Fibroblast of peridontal ligament (primary cell): ENCODE results near the gene UBL4A.

ENCODE experiments used
- DNase-seq: peaks from one replicate; pipeline ENCODE4 v3.0.0-alpha.2; 2010; ENCODE audit errors: extremely low read depth

Gene UBL4A

DNA sequence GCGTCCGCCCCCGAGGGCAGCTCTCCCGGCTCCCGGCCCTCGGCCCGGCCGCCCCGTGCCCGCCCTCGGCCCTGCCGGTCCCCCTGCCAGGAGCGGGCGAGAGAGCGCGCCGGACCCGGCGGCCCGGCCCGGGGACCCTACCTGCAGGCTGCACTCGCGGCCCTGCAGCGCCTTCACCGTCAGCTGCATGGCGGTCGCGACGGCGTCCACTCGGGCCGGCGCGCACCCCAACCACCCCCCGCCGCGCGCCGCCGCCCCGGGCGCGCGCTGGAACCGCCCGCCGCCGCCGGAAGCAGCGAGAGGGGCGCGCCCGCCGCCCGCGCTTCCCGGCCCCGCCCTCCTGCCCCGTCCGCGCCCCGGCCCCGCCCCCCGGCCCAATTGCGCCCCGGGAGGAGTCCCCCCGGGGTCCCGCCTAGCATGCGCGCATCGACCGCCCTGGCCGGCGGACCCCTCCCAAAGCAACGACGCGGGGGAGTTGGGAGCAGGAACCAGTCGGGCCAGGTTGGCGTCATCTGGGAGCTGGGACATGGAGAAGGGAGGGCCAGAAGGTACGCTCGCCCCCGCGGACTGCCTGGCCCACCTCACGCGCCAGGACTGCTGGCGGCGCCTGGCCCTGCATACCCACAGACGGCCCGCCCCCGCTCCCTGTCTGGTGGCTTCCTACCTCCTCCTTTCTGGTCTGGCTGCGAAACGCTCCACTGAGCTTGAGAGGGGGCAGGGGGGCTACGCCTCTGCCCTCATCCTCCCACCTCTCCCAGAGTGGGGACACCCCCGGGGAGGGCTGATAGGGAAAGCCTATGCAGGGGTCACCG lies at the start of gene UBL4A:
Gene UBL4A, minus strand, starts transcription at position 220 of the 812 bp plus-strand sequence. Its CDS starts 31 bp downstream, at position 189.
- no peak for DNase-seq

DNA sequence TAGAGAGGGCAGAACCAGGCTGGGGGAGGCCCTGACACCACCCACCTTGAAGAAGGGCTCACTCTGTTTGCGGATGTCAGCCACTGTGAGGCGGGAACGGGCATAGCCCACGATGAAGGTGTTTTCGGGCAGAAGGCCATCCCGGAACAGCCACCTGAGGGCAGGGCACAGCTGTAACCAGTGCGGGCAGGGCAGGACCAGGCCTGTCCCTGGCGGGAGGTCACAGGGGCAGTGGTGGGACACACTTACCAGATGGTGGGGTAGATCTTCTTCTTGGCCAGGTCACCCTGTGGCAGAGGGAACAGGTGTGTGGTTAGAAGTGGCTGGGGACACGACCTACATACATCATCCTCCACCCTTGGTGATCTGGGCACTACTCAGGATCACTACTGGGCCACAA lies 49.5 kb upstream of the UBL4A start:
- no peak for DNase-seq

DNA sequence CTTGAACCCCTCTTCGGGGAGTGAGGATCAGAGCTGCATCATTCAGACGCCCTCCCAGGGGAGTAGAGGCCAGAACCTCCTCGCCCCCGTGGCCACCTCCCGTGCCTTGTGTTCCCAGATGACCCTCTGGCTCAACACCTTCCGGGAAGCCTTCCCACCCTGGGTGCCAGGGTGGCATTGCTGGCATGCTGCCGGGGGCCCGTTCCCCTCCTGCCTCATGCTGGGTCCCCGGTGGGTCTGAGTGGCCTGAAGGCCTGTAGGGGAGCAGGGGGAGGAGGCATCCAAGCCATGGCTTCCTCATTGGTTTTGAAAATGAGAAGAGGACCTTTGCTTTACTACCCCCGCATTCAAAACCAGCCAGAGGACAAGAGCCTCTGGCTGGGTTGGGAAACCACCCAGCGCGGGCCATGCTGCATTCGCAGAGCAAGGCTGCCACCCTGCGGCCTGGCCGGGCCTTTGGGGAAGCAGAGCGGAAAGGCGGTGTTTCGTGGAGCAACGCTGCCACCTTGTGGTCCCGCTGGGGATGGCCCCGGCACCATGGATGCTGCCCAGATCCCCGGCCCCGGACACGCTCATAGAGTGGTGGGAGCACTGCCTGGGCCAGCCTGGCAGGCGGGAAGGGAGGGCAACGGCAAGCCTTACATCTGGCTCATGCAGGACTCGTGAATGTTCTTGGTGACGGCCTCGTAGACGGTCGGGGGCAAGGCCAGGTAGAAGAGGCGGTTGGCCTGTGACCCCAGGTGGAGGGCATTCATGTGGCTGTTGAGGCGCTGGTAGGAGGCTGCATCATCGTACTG lies 48.3 kb upstream of the UBL4A start:
- peak; percentile 73 for DNase-seq

DNA sequence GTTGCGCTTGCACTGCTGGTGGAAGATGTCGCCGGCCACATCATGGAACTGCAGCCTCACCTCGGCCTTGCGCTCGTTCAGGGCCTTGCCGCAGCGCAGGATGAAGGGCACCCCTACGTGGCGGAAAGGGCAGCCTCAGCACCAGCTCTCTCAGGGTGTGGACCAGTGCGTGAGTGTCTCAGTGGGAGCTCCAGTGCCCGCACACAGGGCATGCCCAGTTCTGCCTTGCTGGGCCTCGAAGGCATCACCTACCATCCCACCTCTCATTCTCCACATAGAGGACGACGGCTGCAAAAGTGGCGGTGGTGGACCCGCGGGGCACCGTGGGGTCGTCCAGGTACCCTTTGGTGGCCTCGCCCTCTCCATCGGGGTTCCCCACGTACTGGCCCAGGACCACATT lies 46.3 kb upstream of the UBL4A start:
- no peak for DNase-seq

DNA sequence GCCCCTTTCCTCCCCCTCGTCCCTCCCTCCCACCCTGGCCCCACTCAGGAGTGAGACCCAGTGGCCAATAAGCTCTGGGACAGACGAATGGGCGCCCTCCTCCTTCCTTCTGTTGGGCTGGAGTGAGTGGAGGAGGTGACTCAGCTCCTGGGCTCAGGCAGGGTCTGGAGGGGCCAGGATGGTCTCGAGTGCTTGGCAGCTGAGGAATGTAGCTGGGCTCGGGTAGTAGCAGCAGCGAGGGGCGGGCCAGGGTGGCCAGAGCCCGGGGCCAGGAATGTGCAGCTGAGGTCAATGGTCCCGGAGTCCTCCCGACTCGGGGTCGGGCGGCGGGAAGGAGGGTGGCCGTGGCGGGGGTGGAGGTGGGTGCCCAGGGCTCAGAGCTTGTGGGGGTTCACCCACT lies 45.2 kb upstream of the UBL4A start:
- peak; percentile 40 for DNase-seq

DNA sequence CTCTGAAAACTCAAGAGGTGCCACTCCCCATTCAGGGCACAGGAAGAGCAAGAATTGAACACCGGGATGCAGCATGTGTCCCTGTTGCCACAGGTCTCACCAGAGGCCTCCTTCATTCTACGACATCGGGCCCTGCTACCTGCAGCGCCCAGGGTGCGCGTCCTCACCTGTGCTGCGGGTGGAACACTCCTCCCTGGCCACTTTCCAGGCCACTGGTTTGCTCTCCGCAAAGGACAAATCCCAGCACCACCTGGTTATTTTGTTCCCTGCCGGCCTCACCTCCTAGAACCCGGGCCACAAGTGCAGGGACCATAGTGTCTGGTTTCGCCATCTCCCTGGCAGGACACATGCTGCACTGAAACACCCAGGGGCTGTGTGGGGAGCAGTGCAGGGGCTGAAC lies 43.9 kb upstream of the UBL4A start:
- no peak for DNase-seq

DNA sequence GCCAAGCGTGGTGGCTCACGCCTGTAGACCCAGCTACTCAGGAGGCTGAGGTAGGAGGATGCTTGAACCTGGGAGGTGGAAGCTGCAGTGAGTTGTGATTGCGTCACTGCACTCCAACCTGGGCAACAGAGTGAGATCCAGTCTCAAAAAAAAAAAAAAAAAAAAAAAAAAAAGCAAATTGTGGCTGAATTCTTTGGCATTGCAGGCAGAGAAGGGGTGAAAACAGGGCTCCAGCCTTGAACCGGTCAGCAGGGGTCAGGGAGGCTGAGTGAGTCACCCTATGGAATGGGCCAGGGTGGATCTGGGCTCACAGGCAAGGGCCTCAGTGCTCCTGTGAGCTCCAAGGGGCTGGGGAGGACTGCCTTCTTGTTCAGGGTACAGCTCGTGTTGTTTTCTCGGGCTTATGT lies 42.8 kb upstream of the UBL4A start:
- DNase-seq = peak; percentile 29

DNA sequence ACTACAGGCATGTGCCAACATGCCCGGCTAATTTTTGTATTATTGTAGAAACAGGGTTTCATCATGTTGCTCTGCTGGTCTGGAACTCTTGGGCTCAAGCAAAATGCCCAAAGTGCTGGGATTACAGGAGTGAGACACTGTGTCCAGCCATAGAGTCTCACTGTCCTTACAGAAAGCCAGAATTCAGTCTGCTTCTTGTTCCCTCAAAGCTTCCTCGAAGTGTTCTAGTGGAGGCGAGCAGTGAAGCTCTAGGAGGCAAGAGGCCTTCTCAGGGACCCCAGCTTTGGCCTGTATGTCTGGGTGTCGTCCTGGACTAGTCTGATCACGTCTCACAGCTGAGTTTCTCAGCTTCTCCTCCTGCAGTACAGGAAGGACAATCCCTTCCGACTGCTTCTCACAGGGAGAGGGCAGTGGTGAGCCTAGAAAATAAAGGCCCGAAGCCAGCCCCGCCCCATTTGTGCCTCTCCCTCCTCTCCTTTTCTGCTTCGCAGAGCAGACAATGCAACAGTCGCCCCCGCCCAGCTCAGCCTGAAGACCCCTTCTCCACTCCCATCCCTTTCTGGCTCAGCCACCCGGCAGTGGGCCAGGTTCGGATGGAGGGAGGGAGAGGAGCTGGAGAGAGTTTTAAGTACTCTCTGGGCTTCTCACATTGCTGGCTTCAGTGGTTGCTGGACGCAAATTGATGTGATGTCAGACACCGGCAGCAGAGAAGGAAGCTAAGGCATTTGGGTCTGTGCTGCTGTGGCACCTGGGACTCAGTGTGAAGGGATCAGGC lies 40.7 kb upstream of the UBL4A start:
- peak; percentile 74 for DNase-seq

DNA sequence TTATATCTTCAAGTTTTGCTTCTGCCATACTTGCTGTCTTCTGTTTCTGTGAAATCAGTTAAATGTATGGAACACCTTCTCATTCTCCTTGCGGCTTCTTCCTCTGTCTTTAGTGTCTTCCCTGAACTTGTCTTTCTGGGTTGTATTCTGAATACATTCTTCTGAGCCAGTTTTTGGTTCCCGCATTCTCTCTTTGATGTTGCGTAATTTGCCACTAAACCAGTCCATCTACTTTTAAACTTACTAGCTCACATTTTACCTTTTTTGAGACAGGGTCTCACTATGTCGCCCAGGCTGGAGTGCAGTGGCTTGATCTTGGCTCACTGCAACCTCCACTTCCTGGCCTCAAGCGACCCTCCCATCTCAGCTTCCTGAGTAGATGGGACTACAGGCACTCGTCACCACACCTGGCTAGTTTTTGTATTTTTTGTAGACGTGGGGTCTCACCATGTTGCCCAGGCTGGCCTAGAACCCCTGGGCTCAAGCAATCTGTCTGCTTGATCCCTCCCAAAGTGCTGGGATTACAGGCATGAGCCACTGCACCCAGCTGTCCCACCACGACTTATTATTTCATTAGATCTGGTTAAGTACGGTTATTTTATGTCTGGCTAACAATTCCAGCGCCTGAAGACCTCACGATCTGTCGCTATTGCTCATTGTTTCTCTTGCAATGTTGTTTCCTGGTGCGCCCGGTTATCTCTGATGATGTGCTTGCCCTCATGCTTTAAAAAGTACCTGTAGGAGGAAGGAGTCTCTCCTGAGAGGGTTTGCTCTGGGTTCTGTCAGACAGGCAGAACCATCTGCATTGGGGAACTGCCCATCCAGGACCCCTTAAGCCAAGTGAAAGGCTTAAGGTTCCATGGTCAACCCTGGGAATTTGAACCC lies 39.4 kb upstream of the UBL4A start:
- peak; percentile 17 for DNase-seq

DNA sequence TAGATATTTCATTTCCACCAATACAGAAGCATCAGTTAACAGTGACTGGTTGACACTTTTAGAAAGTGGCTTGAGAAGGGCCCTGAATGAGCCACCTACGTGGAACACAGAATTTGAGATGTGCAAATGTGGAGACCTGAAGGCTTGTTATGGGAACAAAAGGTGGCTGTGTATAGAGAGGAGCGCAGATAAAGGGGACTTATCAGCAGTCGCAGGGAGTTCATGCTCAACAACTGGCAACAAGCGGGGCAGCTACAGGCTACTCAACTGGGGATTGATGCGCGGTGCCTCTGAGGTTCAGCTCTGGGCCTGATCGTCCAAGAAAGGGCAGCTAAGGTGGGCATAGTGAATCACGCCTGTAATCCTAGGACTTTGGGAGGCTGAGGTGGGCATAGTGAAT lies 33.0 kb upstream of the UBL4A start:
- DNase-seq = no peak

DNA sequence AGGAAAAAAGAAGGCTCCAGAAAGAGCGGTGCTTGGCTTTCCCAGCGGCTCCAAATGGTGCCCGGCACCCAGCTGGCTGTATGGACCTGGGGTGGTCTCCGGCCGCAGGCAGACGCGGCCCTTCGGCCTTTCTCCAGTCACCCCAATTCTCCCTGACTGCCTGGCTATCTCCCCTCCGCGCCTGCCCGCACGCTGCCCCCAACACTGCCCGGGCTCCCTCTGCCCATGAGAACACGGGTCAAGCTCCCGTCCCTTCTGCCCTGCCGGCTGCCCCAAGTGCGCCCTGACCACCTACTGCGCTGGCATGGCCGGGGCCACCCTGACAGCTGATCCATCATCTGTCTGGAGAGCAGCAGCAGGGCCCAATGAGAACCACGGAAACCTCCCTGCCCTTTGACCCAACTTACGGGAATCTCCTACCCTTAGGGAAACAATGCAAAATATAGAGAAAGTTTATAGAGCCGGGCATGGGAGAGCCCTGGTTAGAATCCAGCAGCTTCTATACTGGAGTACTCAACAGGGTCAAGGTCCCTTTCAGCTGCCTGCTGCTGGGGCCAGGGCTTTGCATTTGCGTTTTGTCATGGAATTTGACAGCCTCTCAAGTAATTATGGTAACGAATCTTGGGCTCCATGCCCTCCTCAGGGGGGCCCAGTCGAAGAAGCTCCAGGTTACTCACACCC lies 30.8 kb upstream of the UBL4A start:
- no peak for DNase-seq

DNA sequence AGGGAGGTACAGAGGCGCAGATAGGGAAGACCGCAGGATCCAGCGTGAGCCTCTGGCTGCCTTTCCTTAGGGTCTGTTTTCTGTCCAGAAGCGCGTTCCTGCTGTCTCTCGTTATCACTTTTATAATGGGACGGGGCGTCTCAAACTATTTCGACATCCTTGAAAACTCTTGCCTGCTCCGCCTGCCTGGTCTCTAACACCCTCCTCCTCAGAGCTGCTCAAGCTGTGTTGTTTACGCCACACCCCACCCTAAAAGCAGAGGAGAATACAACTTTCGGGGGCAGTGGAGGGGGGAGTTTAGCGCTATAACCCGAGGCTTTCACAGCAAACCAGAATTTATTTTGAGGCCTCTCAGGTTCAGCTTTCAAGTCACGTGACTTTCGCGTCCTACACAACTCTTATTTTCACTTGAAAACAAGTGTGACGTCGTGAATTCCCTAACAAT lies 30.3 kb upstream of the UBL4A start:
- DNase-seq = peak; percentile 66

DNA sequence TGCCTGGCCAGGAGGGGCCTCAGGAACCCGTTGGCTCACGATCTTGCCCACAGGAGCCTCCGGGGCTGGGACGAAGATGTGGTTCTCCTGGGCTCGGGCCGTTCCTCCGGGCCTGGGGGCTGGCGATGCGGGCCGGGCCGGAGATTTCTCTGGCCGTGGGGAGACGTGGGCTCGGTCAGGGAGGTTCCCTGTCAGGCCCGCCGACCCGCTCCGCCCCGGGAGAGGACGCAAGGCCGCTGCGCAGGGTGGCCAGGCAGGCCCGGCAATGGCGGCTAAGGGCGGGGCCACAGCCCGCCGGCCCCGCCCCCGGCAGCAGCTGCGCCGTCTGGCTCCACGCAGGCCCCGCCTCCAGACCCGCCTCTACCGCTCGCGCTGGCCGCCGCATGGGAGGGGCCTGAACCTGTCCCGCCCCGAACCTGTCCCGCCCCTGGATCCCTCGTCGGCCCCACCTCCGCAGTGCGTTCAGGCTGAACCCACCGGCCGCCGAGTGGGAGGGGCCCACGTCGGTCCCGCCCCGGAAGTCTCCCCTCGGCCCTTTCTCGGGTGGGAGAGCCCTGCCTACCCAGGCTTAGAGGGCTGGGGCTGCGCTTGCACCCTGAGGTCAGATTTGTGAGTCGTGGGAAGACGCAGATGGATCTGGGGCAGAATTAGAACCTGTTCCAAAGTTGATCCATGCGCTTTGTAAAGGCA lies 29.7 kb upstream of the UBL4A start, which contains the start of gene FAM3A:
Gene FAM3A, minus strand, starts transcription at position 267 of the 690 bp plus-strand sequence. CDS start 460 bp downstream, outside the sequence.
- peak; percentile 79 for DNase-seq

DNA sequence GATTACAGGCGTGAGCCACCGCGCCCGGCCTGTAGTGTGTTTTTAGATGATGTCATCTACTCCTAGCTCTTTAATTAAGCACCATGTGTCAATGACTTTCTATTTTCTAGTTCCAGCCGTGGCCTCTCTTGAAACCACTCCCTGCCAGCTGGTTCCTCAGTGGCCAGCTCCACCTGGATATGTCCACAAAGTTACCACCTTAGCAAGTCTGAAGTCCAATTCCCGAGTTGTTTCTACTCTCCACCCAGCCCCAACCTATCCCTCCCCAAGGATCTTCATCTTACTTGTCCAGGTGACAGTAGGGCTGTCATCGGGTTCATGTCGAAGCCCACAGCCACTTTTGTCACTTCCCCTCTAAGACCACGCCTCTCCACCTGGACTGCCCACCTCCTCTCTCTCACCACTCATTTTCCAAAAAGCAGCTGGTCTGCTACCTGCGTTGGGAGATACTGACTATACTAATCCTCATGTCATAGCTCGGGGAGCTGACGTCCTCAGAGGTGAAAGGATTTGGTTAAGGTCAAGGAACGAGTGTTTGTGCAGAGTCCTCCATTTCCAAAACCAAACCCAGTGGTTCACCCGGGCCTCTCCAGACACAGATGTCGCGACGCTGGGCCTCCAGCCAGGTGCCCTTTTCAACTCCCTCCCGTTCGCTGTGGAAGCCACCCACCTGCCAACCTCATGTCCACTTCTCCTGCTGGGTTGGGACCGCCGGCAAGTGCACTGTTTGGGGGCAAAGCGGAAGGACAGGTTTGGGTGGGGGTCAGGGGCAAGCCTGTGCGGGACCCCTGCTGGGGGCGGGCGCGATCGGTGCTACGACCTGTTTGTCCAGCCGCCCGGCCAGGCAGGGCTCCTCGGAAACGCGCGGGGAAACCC lies 28.9 kb upstream of the UBL4A start:
- no peak for DNase-seq

DNA sequence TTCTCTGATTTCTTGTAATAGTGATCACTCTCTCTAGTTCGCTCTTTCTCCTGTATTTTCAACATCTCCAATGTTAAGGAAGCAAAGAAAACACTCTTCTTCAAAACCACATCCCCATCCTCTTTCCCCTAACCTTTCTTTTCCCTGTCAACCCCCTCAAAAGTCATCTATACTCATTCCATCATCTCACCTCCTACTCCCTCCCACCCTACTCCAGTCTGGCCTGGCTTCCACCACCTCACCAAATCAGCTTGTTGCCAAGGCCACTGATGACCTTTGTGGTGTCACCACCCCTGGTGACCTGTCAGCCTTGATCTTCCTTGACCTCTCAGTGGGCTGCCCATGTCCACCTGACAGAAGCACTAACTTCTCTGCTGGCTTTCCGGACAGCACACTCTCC lies 27.3 kb upstream of the UBL4A start:
- DNase-seq = no peak

DNA sequence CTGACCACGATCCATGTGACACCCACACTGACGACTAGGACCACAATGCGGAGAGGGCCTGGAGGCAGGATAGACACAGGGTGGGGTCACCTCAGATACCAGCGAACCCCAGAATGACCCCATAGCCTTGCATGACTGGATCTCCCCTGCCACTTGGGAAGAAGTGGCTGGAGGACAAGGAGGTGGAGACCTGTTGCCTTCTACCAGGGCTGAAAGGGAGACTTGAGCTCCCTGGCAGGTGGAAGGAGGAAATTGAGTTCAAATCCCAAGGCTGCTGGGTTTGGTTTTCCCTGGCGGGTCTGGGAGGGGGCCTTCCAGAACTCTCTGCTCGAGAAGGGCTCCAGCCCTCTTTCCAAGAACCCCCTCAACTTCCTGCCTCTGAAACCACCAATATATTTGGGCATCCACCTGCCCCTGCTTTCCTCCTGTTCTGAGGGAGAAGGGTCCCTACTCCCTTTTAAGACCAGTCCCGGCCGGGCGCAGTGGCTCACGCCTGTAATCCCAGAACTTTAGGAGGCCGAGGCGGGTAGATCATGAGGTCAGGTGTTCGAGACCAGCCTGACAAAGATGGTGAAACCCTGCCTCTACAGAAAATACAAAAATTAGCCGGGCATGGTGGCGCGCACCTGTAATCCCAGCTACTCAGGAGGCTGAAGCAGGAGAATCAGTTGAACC lies 26.6 kb upstream of the UBL4A start:
- no peak for DNase-seq

DNA sequence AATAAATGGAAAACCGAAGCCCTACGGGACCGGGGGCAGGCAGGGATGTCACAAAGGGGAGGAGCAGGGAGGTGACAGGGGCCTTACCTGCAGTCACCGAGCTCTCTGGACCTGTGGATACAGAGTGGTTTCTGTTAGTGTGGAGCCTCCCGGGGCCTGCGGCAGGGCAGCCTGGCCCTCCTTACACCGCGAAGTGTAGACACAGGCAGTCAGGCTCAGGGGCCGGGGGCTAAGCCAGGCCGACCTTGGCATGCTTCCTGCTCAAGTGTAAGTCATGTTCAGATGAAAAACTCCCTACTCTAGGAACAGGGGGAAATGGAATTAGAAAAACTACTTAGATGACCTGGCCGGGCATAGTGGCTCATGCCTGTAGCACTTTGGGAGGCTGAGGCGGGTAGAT lies 25.3 kb upstream of the UBL4A start:
- DNase-seq = no peak

DNA sequence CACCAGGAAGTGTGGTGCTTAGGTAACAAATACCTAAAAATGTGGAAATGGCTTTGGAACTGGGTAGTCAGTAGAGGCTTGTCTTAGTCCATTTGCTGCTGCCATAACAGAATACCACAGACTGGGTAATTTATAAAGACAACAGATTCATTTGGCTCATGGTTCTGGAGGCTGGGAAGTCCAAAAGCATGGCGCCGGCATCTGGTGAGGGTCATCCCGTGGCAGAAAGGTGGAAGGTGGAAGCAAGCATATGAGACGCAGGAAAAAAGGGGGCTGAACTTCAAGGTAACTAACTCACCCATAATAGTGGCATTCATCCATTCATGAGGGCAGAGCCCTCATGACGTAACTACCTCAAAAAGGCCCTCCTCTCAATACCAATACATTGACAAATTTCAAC lies 23.0 kb upstream of the UBL4A start:
- DNase-seq = no peak
